Activated naive CD4-positive, alpha-beta T cell treated with anti-CD3 and anti-CD28 coated beads for 36 hours (primary cell): Measurements from ENCODE around the gene CLK4. TPM values are rescaled to one million over a fixed set of nuclear protein-coding genes. Genes with fewer than 3 reads are reported as not detected.
"Not testable (repeated sequence)": the region's sequence is repeated elsewhere in the genome, so short reads cannot be mapped to it uniquely, and the experiment has no call there.

Experiments used
- CTCF ChIA-PET: fragments of 350-600 bp; sonication (Branson Sonifier 250); formaldehyde crosslinking; loops from one replicate; lab custom pipeline; 2021; ENCODE audit warnings: antibody characterized with exemption; lab: Charles Lee
- DNase-seq: peaks from one replicate; pipeline ENCODE4 v3.0.0-alpha.2; 2020
- H3K27ac Mint-ChIP-seq: one replicate; pipeline ENCODE4 v1.8.0; 2021; ENCODE audit warnings: mild to moderate bottlenecking, mixed read lengths
- H3K27me3 Mint-ChIP-seq: one replicate; pipeline ENCODE4 v1.8.0; 2021; ENCODE audit warnings: low read depth, mixed read lengths
- H3K36me3 Mint-ChIP-seq: one replicate; pipeline ENCODE4 v1.8.0; 2021; ENCODE audit warnings: low read depth, mixed read lengths
- H3K4me1 Mint-ChIP-seq: one replicate; pipeline ENCODE4 v1.8.0; 2021; ENCODE audit warnings: low read depth, mixed read lengths
- H3K4me3 Mint-ChIP-seq: one replicate; pipeline ENCODE4 v1.8.0; 2021; ENCODE audit warnings: mild to moderate bottlenecking, moderate library complexity, mixed read lengths
- H3K9me3 Mint-ChIP-seq: one replicate; pipeline ENCODE4 v1.8.0; 2021; ENCODE audit warnings: mixed read lengths
- intact Hi-C: fragments of 100-400 bp; cut with micrococcal nuclease; formaldehyde crosslinking; loops from one replicate; pipeline ENCODE4 v1.15.1; 2023
- total RNA-seq, 2 experiments: library from RNA; stranded (reverse); gene quantifications; one replicate each; pipeline ENCODE4 v1.2.3, GENCODE V29; 2021

CLK4 gene
- total RNA-seq, 2 experiments from 2014 or later: 33.9 to 34.9 TPM

DNA sequence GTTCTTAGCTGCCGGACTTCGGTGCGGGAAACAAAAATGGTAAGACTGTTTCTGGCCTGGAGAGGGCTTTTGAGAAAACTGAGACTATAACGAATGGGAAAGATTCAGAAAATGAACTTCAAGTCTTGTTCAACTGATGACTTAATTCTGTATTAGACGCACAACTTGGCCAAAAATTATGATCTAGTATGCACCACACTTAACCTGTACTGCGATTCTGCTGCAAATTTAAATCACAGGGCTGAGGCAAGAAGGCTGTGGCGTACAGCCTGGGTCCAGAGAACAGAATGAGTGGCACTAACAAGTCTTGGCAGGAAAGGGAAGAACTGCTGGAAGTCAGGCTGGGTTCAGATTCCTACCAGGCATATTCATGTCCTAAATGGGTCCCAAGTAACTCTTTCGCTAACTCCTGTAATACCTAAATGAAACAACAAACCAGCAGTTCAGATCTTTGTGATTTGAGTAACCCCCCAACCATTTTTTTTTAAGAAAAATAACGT, 35.9 kb downstream of the CLK4 start:
- intact Hi-C loops: loop anchor here (1.0 kb wide), 2 partner anchors 311 to 359 kb away; partner anchors contain the start of gene PHYKPL
- Mint-ChIP-seq H3K27me3 (peaks cover 45% of the 10 kb centered on the region), H3K27ac (no peak overlapping the region), H3K36me3 (peaks cover 18% of the 10 kb centered on the region), H3K4me1 (peaks cover 7% of the 10 kb centered on the region), H3K9me3 (peaks cover 20% of the 10 kb centered on the region), H3K4me3 (peak overlapping the region; percentile 57)
- no peak for DNase-seq
- CTCF ChIA-PET: interaction anchor here (2.0 kb wide), 1 partner anchor 13 kb away, joined by 6 read pairs; no protein-coding TSS in a partner anchor

DNA sequence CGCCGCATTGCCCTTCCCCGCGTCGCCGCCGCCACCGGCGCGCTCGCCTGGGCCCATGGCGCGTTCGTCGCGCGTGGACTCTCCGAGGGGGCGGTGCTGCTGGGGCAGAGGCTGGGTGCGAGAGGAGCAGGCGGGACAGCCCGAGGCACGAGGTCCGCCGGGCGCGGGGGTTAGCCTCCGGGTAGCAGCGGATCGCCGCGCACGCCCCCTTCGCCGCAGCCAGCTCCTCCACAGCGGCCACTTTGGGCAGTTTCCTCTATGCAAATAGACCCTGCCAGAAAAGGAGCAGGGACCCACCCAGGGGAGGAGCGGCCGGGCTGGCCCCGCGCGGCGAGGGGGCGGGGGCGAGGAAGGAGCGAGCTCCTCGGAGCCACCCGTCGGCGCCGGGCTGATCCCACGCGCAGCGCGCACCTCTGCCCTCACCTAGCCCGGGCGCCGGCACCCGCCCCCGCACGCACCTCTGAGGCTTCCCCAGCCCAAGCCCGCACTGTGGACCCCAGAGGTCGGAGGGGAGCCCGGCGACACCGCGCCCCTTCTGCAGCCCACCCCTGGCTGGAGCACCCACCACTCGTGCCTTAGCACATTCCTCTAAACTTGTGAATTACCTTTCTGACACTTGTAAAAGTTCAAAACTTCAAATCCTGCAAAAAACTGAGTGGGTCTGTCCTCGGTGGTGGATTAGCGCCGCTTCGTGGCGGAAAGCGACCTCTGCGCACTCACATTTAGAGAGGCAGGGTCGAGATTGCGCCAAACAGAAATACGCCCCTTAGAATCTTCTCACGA, 36.5 kb downstream of the CLK4 start, which contains the start of gene COL23A1:
Gene COL23A1 (minus strand): TSS at position 253 of the 783 bp plus-strand sequence.
- CTCF ChIA-PET: interaction anchor here (0.5 to 2.0 kb wide), 3 partner anchors 14 to 130 kb away, joined by 3 to 6 read pairs (median 5); no protein-coding TSS in a partner anchor
- intact Hi-C loops: loop anchor here (1.0 kb wide), 2 partner anchors 310 to 358 kb away; partner anchors contain the start of gene PHYKPL
- peak; percentile 63 for DNase-seq
- H3K4me1 Mint-ChIP-seq: peaks cover 7% of the 10 kb centered on the region
- peaks cover 15% of the 10 kb centered on the region for H3K9me3 Mint-ChIP-seq
- H3K27ac Mint-ChIP-seq: no peak within 1 kb of the TSS
- H3K4me3 Mint-ChIP-seq: peak within 1 kb of the TSS; percentile 57
- H3K27me3 Mint-ChIP-seq: peaks cover 45% of the 10 kb centered on the region
- peaks cover 14% of the 10 kb centered on the region for H3K36me3 Mint-ChIP-seq

DNA sequence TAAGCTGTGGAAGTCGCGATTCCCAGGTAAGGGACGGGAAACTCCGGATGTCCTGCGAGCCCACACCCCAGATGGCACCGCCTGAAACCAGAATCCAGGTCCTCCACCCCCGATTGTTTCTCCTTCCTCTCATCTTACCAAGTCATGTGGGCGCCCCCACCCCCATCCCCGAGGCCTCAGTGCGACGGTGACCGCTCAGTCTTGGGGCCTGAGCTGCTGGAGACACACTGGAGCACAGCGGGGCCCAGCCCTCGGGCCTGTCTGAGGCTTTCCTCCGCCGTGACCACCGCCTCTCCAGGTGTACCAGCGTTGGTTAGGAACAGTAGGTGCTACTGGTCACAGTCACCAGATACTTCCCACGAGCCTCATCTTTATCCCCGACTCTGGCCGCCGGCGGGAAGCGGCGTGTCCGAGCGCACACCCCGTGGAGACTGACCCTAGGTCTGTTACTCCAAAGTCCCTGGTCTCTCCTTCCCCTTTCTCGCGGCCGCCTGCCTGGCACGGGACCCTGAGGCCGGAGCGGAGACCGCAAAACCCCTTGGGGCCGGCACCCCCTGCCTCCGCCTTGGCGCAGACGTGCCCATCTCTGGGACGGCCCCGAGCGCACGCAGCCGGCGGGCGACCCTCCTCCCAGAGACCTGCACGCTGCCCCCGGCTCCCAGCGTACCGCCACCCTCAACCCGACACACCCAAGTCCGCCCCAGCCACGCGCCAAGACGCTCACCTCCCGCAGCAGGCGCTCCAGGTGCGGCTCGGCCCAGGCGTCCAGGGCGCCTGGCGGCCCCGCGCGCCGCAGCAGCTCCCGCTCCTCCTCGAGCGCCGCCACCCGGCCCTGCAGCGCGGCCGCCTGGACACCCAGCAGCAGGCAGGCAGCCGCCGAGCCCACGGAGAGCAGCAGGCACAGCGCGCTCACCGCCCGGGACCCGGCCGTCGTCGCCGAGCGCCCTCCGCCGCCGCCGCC, 37.4 kb downstream of the CLK4 start:
- Mint-ChIP-seq H3K27me3 (peaks cover 45% of the 10 kb centered on the region), H3K4me3 (peak overlapping the region; percentile 34), H3K9me3 (peaks cover 7% of the 10 kb centered on the region), H3K4me1 (peaks cover 7% of the 10 kb centered on the region), H3K27ac (no peak overlapping the region), H3K36me3 (peaks cover 7% of the 10 kb centered on the region)
- DNase-seq: peak; percentile 8
- intact Hi-C loops: loop anchor here (1.0 kb wide), 2 partner anchors 309 to 357 kb away; partner anchors contain the start of gene PHYKPL
- CTCF ChIA-PET: interaction anchor here (0.5 to 2.1 kb wide), 4 partner anchors 14 to 131 kb away, joined by 3 to 7 read pairs (median 6); no protein-coding TSS in a partner anchor

DNA sequence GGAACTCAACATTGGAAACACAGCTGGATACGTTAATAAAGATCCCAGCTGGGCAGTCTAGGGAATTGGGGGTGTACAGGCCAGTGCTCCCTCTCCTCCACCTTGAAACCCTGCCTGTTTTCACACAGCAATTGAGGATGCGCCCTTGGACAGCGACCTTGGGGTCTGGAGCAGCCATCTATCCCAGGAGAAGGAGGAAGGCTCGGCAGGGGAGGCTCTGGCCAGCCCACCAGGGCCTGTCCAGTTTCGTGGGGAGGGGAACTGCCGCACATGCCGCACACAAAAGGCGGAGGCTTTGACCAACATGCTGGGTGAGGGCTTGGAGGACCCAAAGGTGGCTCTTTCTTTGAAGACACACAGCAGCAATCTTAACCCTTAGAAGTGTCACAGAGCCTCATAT, 38.1 kb downstream of the CLK4 start:
- Mint-ChIP-seq H3K9me3 (no peaks in the 10 kb centered on the region), H3K27me3 (peaks cover 45% of the 10 kb centered on the region), H3K27ac (no peak overlapping the region), H3K4me3 (no peak overlapping the region), H3K4me1 (peaks cover 7% of the 10 kb centered on the region), H3K36me3 (peaks cover under 1% of the 10 kb centered on the region)
- CTCF ChIA-PET: interaction anchor here (2.1 kb wide), 1 partner anchor 127 kb away, joined by 7 read pairs; no protein-coding TSS in a partner anchor
- no peak for DNase-seq
- intact Hi-C loops: no loop called here

DNA sequence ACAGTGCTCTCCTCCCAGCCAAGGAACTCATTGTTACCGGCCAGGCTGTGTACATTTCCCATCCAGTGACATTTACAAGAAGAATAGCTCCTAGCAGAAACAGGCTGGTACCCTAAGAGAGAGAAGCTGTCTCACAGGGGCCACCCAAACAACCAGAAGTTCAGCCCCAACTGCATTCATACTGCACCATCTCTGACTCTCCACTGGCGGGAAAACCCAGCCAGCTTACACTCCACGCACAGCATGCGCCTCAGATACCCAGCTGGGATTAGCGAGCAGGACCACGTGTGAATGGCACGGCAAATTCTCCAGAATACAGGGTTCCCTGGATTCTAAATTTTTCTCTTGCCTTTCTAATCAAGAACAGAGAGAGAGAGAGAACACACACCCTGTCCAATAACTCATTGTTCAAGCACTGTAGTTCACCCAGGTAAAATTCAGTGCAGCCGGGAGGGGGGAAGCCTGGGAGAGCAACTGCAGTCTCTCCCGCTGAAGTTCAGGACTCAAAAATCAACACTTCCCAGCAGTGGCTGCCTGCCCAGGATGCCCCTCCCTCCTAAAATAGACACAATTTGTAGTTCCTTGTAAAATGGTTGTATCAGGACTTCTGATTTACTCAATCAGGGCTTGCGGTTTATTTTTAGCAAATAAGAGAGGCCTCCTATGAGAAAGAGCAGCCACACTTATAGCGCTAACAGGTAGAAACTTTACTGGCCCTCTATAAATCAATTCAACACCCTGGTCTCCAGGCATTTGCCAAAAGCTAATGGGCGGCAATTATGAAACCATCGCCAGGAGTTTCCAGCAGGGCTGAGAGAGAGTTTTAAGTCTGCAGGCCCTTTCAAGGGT, 38.9 kb downstream of the CLK4 start:
- intact Hi-C loops: no loop called here
- H3K36me3 Mint-ChIP-seq: no peaks in the 10 kb centered on the region
- H3K27me3 Mint-ChIP-seq: peaks cover 45% of the 10 kb centered on the region
- peaks cover 7% of the 10 kb centered on the region for H3K4me1 Mint-ChIP-seq
- no peak overlapping the region for H3K27ac Mint-ChIP-seq
- CTCF ChIA-PET: interaction anchor here (2.1 kb wide), 1 partner anchor 126 kb away, joined by 7 read pairs; no protein-coding TSS in a partner anchor
- H3K9me3 Mint-ChIP-seq: no peaks in the 10 kb centered on the region
- DNase-seq: no peak
- H3K4me3 Mint-ChIP-seq: no peak overlapping the region

DNA sequence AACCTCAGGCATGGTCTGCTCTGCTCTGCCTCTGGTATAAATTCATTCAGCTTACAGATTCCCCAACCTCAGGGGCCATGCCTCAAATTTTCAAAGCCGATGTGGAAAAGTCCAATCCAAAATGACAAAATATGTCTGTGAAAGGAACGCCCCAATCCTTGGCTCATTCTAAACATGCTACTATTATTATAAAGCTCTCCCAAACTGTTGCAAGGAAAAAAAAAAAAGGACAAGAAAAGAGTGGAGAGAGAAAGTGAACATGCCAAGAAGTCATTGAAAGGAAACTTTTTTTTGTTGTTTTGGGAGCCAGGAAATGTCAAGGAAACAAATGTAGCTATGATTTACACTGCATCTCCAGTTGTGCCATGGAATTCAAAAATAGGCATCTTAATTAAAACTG, 40.5 kb downstream of the CLK4 start:
- intact Hi-C loops: no loop called here
- CTCF ChIA-PET: interaction anchor here (1.0 kb wide), 1 partner anchor 125 kb away, joined by 4 read pairs; no protein-coding TSS in a partner anchor
- no peaks in the 10 kb centered on the region for H3K9me3 Mint-ChIP-seq
- H3K27ac Mint-ChIP-seq: no peak overlapping the region
- no peaks in the 10 kb centered on the region for H3K36me3 Mint-ChIP-seq
- H3K27me3 Mint-ChIP-seq: peaks cover 42% of the 10 kb centered on the region
- peaks cover 7% of the 10 kb centered on the region for H3K4me1 Mint-ChIP-seq
- no peak overlapping the region for H3K4me3 Mint-ChIP-seq
- DNase-seq: no peak

DNA sequence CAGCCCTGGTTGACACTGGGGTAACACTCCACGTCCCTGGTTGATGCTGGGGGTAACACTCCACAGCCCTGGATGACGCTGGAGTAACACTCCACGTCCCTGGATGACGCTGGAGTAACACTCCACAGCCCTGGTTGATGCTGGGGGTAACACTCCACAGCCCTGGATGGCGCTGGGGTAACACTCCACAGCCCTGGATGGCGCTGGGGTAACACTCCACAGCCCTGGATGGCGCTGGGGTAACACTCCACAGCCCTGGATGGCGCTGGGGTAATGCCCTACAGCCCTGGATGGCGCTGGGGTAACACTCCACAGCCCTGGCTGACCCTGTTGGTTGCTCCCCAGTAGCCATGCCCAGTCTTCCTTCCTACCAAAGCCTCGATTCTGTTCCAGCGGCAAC, 41.4 kb downstream of the CLK4 start:
- intact Hi-C loops, H3K27ac Mint-ChIP-seq, H3K4me1 Mint-ChIP-seq, H3K36me3 Mint-ChIP-seq, DNase-seq, H3K9me3 Mint-ChIP-seq, H3K4me3 Mint-ChIP-seq: not testable (repeated sequence)
- CTCF ChIA-PET: interaction anchor here (0.6 kb wide), 1 partner anchor 9 kb away, joined by 3 read pairs; no protein-coding TSS in a partner anchor
- H3K27me3 Mint-ChIP-seq: peaks cover 33% of the 10 kb centered on the region

DNA sequence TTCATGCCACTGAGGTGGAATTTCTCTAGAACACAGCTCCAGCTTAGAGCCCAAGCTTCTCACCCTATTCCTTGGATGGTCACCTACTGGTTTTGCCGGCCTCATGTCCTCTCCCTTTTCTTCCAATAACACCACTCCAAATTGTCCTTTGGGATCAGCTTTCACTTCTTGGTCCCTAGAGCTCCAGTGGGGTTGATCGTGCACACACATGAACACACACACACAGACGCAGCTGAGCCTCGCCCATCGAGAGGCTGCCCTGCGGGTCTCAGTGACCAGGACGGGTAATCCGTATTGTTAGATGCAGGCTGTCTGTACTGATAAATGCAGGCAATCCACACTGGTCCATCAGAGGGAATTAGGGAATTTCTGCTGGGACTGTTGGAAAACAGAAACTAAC, 43.6 kb downstream of the CLK4 start:
- CTCF ChIA-PET: no interaction called here
- no peak overlapping the region for H3K4me3 Mint-ChIP-seq
- peaks cover 28% of the 10 kb centered on the region for H3K27me3 Mint-ChIP-seq
- H3K27ac Mint-ChIP-seq: no peak overlapping the region
- intact Hi-C loops: no loop called here
- DNase-seq: no peak
- H3K4me1 Mint-ChIP-seq: no peaks in the 10 kb centered on the region
- no peaks in the 10 kb centered on the region for H3K36me3 Mint-ChIP-seq
- no peaks in the 10 kb centered on the region for H3K9me3 Mint-ChIP-seq

DNA sequence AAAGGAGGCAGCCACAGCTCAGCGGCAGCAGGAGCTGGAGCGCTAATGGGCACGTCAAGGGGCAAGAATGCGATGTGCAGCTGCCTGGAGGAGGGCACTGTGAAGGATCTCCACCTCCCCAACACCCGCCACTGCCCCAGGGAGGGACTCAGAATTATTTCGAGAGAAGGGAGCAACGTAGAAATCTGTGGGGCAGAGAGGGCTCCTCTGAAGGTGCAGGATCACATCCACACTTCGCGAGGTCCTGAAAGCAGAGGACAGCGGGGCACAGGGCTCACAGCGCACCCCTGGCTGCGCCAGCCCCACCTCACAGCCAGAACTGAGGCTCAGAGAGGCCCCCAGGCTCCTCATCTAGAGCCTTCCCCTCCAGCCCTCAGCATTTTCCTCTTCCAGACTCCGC, 44.6 kb downstream of the CLK4 start:
- no peak overlapping the region for H3K27ac Mint-ChIP-seq
- H3K27me3 Mint-ChIP-seq: peaks cover 24% of the 10 kb centered on the region
- H3K4me3 Mint-ChIP-seq: no peak overlapping the region
- CTCF ChIA-PET: no interaction called here
- no peak for DNase-seq
- intact Hi-C loops: no loop called here
- H3K4me1 Mint-ChIP-seq: no peaks in the 10 kb centered on the region
- no peaks in the 10 kb centered on the region for H3K36me3 Mint-ChIP-seq
- no peaks in the 10 kb centered on the region for H3K9me3 Mint-ChIP-seq

DNA sequence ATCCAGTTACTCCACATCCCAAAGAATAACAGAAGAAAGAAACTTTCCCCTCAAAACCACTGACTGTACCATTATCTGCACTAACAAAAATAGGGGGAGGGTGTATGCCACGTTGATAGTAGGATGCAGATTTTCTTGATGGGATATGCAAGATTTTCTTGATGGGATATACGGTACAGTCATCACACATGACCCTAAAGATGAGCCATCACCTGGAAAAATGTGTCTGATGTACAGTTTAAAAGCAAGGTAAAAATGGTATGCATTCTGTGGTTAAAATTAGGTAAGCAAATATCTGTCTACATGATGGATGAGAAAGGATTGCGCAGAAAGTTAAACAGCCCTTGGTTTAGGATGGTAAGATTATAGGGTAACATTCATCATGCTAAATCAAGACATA, 45.2 kb downstream of the CLK4 start:
- Mint-ChIP-seq H3K27me3 (peaks cover 24% of the 10 kb centered on the region), H3K27ac (no peak overlapping the region), H3K9me3 (no peaks in the 10 kb centered on the region), H3K4me1 (no peaks in the 10 kb centered on the region), H3K36me3 (no peaks in the 10 kb centered on the region), H3K4me3 (no peak overlapping the region)
- DNase-seq: no peak
- intact Hi-C loops: no loop called here
- CTCF ChIA-PET: no interaction called here

DNA sequence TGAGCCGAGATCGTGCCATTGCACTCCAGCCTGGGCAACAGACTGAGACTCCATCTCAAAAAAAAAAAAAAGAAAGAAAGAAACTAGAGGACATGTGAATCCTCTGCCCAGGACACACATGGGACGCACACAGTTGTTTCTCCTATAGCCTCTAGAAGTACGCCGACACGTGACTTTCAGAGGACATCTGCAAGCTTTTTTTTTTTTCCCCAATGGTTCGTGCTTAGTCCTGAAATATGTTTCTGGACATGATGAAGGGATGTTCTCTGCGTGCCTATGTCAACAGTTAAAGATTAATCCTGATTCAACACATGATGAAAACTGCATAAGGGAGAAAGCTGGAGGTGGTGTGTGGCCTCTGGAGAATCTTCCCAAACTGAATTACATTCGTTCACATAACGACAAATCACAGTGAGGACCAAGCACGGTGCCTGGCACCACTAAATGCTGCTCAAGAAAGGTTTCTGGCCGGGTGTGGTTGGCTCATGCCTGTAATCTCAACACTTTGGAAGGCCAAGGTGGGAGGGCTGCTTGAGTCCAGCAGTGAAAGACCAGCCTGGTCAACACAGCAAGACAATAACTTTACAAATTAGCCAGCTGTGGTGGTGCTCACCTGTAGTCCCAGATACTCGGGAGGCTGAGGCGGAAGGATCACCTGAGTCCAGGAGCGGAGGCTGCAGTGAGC, 46.4 kb downstream of the CLK4 start:
- no peak for DNase-seq
- no peaks in the 10 kb centered on the region for H3K36me3 Mint-ChIP-seq
- no peaks in the 10 kb centered on the region for H3K4me1 Mint-ChIP-seq
- H3K9me3 Mint-ChIP-seq: no peaks in the 10 kb centered on the region
- CTCF ChIA-PET: interaction anchor here (0.6 to 0.7 kb wide), 2 partner anchors 319 to 886 kb away, joined by 3 read pairs; no protein-coding TSS in a partner anchor
- H3K27me3 Mint-ChIP-seq: peaks cover 28% of the 10 kb centered on the region
- no peak overlapping the region for H3K4me3 Mint-ChIP-seq
- intact Hi-C loops: no loop called here
- H3K27ac Mint-ChIP-seq: no peak overlapping the region
